Mesenteric fat pad (tissue), 1 donor: ENCODE results near the gene MICAL1. TPM values are rescaled to one million over a fixed set of nuclear protein-coding genes. Genes with fewer than 3 reads are reported as not detected.

Source experiments
- DNase-seq: peaks from one replicate; pipeline ENCODE4 v3.0.0-alpha.2; 2020; ENCODE audit warnings: low spot score
- long read RNA-seq: library from polyadenylated mRNA; unstranded; transcript quantifications from one replicate; pipeline ENCODE4 v2.0.0, GENCODE V29; 2020
- total RNA-seq: library from RNA; stranded (reverse); fragmentation: NEBNext Ultra II Directional; extraction: Animal tissue kit (Norgen Biotek cat#: 25700); gene quantifications from one replicate; pipeline ENCODE4 v1.2.1, GENCODE V29; 2021
- donor health status: DM: yes; HTN: yes; CAD: no.

Gene MICAL1, protein sequence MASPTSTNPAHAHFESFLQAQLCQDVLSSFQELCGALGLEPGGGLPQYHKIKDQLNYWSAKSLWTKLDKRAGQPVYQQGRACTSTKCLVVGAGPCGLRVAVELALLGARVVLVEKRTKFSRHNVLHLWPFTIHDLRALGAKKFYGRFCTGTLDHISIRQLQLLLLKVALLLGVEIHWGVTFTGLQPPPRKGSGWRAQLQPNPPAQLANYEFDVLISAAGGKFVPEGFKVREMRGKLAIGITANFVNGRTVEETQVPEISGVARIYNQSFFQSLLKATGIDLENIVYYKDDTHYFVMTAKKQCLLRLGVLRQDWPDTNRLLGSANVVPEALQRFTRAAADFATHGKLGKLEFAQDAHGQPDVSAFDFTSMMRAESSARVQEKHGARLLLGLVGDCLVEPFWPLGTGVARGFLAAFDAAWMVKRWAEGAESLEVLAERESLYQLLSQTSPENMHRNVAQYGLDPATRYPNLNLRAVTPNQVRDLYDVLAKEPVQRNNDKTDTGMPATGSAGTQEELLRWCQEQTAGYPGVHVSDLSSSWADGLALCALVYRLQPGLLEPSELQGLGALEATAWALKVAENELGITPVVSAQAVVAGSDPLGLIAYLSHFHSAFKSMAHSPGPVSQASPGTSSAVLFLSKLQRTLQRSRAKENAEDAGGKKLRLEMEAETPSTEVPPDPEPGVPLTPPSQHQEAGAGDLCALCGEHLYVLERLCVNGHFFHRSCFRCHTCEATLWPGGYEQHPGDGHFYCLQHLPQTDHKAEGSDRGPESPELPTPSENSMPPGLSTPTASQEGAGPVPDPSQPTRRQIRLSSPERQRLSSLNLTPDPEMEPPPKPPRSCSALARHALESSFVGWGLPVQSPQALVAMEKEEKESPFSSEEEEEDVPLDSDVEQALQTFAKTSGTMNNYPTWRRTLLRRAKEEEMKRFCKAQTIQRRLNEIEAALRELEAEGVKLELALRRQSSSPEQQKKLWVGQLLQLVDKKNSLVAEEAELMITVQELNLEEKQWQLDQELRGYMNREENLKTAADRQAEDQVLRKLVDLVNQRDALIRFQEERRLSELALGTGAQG
- 24.6 TPM for total RNA-seq
- long read RNA-seq, transcript MICAL1-202 (25 exons, 3,645 nt): major isoform, 8 of 37 reads
- long read RNA-seq, partial matches to known transcripts: 11 of 37 reads
- long read RNA-seq, other reads (novel, unspliced or antisense): 17 of 37 reads

DNA sequence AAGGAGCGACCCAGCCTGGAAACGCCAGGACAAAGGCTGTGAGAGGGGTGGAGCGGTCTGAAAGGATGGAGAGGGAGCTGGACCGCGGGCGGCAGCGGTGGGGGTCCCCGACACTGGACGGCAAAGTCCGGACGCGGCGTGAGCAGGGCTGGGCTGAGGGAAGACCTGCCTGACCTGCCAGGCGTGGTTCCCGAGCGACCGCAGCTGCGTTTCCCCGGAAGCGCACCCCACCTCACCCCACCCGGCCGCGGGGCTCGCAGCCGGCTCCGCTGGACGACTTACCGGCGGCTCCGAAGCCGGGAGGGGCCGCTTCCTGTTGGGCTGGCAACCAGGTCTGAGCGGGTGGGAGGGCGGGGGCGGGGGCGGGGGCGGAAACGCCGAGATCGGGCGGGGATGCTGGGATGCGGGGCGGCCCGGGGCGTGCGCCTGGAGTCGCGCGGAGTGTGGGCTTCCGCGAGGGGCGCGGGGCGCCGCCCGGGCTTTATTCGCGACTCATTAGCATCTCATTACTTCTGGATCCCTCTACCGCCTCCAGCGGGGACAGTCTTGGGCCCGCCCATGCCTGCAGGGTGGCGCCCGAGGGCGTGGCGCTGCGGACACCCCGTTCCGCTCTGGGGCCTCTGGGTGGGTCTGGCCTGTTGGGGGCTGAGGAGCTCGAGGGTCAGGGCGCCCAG is at the start of gene MICAL1:
TSS of gene MICAL1 (minus strand) at position 336 of the 674 bp plus-strand sequence. CDS start 1,576 bp downstream, outside the sequence.
- DNase-seq: peak; percentile 94

- no peak for DNase-seq
Measured at GRCh38 chr6:109503327-109504224, 48.0 kb upstream of the MICAL1 start.

- no peak for DNase-seq
Measured at GRCh38 chr6:109498936-109499335, 43.4 kb upstream of the MICAL1 start.

DNA sequence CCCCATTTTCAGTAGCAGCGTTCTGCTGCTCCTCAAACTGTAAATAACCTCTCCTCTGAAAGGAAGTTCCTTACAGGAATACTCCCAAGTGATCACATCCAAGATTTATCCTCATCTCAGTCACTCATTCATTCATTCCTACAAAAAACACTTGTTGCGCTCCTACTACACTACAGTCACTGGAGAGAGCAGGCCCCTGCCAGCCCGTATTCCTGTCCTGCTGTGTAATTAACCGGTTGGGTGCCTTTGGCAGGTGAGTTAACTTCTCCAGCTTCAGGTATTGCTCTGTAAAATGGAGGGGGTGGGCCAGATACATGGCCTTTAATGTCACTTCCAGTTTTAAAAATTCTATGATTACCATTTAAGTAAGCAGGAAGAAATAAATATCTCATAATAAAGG is 42.5 kb upstream of the MICAL1 start:
- DNase-seq: no peak

DNA sequence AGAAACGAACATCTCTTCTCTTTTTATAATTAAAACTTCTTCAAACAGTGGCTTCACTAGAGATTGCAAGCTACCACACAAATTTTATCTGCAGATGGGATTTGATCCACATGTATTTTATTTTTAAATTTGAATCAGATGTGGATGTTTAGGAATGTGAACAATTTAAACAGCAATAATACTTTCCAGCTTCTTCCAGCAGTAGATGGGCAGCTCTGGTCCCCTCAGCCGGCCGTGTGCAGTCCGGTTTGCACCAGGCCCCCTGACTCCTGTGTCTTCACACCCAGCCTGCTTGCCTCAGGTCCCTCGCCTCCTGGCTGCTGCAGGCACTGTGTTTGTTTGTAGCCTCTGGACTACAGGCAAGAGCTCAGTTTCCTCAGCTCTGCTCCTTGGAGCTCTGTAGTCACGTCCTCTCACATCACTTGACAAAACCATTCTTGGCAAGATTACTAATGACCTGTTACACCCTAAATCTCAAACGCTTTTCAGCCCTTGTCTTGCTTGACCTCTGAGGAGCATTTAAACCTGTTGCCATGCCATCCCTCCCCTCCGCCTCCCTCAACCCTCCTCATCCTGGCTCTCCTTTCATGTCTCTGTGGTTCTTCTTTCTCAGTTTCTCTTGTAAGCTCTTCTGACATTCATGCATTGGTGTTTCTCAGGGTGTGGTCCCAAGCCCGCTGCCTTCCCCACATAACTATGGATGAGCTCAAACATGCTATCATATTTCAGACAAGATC is 40.6 kb upstream of the MICAL1 start:
- no peak for DNase-seq

DNA sequence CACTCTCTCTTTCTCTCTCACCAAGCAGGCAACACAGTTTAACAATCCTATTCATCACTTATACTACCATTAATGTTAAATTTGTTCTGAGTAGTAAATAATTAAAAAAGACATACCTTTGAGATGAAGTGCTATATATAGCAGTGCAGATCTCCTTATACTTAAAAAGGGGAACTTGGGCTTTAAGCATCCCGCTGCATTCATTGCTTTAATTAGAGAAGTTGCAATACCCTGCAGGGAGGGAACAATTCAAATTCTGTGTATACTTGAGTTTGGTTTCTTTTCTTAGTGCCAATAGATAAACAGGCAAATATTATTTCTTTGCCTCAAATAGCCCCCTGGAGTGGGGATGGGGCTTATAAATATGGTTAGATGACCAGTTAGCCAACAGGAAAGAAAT is 38.3 kb upstream of the MICAL1 start:
- DNase-seq: no peak

- DNase-seq: no peak
Measured at GRCh38 chr6:109491207-109491938, 35.8 kb upstream of the MICAL1 start.

DNA sequence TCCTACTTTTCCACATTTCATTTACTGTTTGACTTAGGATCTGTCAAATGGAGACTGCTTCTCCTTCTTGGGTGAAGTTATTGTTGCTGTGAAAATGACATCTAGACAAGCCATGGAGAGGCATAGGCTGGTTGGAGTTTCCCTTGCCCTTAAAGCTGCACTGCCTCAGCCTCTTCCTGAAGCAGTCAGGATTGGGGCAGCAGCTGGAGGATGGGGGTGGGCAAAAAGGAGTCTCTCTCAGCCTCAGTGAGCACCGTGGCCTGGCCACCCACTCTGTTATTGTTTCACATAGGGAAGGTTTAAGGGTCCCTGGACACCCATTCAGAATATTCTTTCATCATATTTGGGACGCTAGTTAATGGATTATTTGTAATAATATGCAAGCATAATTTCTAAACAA is 35.1 kb upstream of the MICAL1 start:
- DNase-seq: no peak

GRCh38 chr6:109488001-109488400 is 32.4 kb upstream of the MICAL1 start:
- no peak for DNase-seq

- DNase-seq: no peak
Measured at GRCh38 chr6:109486068-109486467, 30.5 kb upstream of the MICAL1 start.

DNA sequence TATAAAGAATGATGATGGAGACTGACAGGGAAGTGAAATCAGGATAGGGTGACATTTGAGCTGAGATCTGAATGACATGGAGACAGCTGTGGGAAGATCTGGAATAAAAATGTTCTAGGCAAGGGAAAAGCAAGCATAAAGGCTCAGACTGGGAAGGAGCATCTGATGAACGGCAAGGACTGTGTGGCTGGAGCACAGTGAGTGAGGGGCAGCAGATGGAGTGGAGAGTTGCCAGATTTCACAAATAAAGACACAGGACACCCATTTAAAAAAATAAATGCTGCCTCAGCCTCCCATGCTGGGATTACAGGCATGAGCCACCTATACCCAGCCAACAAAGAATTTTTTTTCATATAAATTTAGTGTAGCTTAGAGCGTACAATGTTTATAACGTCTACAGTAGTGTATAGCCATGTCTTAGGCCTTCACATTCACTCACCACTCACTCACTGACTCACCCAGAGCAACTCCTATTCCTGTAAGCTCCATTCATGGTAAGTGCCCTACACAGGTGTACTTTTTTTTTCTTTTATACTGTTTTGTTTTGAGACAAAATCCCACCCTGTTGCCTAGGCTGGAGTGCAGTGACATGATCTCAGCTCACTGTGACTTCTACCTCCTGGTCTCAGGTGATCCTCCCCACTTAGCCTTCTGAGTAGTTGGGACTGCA is 29.8 kb upstream of the MICAL1 start:
- no peak for DNase-seq

DNA sequence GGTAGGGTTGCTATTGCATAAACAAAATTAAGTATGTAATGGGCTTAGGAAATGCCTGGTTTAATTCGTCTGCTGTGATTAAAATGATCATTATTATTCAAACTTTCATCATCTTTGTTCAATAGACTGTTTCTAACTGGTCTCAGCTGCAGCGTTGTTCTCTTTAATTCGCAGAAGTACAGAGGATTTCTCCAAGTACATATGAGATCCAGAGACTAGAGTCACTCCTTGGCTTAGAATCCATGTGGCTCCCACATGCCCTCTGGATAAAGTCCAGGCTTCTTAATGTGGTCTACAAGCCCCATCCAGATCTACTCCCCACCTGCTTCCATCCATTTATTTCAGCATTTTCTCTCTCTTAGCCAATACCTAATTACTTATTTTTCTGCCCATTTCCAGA is 28.6 kb upstream of the MICAL1 start:
- no peak for DNase-seq

GRCh38 chr6:109483735-109484057 is 28.1 kb upstream of the MICAL1 start:
- no peak for DNase-seq

GRCh38 chr6:109482905-109483734 is 27.5 kb upstream of the MICAL1 start, which contains the start of gene ZBTB24:
TSS of gene ZBTB24 (minus strand) at chr6:109483219. CDS start at chr6:109482026, 1,193 bp downstream.
- peak; percentile 96 for DNase-seq

DNA sequence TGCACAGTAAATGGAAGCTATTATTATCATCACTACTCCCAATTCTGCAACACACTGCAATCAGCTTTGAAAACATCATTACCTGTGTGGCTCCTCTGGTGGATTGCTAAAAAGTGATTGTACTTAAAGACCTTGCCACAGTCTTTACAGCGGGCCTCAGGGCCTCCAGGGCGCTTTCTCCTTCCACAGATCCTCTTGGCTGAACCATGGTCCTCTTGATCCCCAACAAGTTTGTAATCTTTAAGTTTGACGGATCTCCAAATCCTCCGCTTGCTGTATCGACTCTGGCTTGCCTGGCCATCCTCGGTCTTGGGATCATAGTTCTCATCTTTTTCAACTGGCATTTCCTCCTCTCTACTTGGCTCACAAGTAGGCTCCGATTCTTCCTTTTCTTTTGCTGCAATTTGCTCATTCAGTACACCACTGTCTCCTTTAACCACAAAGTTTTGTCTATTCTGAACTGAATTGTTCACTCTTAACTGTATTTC is 25.5 kb upstream of the MICAL1 start:
- no peak for DNase-seq

GRCh38 chr6:109478841-109479624 is 23.5 kb upstream of the MICAL1 start:
- DNase-seq: no peak
